B cell (primary cell): Measurements from ENCODE around the gene ECD. TPM values are rescaled to one million over a fixed set of nuclear protein-coding genes. Genes with fewer than 3 reads are reported as not detected.

ENCODE experiments used
- ATAC-seq: fragments of 200-7000 bp; cut with Tn5 transposase; one replicate; pipeline ENCODE4 v1.10.0; 2021; ENCODE audit warnings: low read depth, mild to moderate bottlenecking, moderate number of reproducible peaks, moderate library complexity
- CTCF ChIA-PET: fragments of 350-600 bp; sonication (Branson Sonifier 250); formaldehyde crosslinking; loops from one replicate; lab custom pipeline; 2021; ENCODE audit warnings: antibody characterized with exemption, inconsistent platforms; lab: Charles Lee
- POLR2A ChIA-PET: fragments of 350-600 bp; sonication (Branson Sonifier 250); formaldehyde crosslinking; loops from one replicate; lab custom pipeline; 2021; ENCODE audit warnings: antibody characterized with exemption; lab: Charles Lee
- DNase-seq: peaks from one replicate; pipeline ENCODE4 v3.0.0; 2013
- H2AFZ ChIP-seq: 2 replicates; pipeline ENCODE4 v1.6.1; 2012; ENCODE audit warnings: mild to moderate bottlenecking, low read depth, low read length; ENCODE audit not compliant: insufficient read depth, poor library complexity, severe bottlenecking
- H3K27ac ChIP-seq, 2 donors: 1 replicate in 1 of 2; 2 replicates in 1 of 2; pipeline ENCODE4 v1.5.1; 2012 to 2013; ENCODE audit warnings: low read length in 2 of 2, mild to moderate bottlenecking in 2 of 2, moderate library complexity in 1 of 2
- H3K27me3 ChIP-seq, 4 experiments: fragments of 200-600 bp in 1 of 4; sonication (generic) in 1 of 4; replicated peaks in 1 of 4; 1 replicate in 2 of 4; 2 replicates in 2 of 4; pipeline versions ENCODE4 v1.6.1 to v1.7.0; 2013 to 2016; ENCODE audit warnings: low read length in 3 of 4, mild to moderate bottlenecking in 2 of 4, mixed read lengths in 1 of 4, moderate library complexity in 1 of 4; ENCODE audit not compliant: insufficient read depth in 4 of 4, control insufficient read depth in 3 of 4; ENCODE audit errors: control extremely low read depth in 1 of 4
- H3K36me3 ChIP-seq, 2 experiments: replicated peaks in 1 of 2; 1 replicate in 1 of 2; 2 replicates in 1 of 2; pipeline versions ENCODE4 v1.6.1 to v1.7.1; 2013; ENCODE audit warnings: low read length in 1 of 2; ENCODE audit not compliant: insufficient read depth in 2 of 2, control insufficient read depth in 1 of 2; ENCODE audit errors: control extremely low read depth in 1 of 2, extremely low read depth in 1 of 2
- H3K4me1 ChIP-seq, 2 donors: fragments of 200-600 bp in 1 of 2; sonication (generic) in 1 of 2; 1 replicate in 1 of 2; 2 replicates in 1 of 2; pipeline versions ENCODE4 v1.5.1 to v1.6.1; 2013 to 2017; ENCODE audit warnings: low read length in 2 of 2; ENCODE audit not compliant: control insufficient read depth in 2 of 2, insufficient read depth in 2 of 2
- H3K4me2 ChIP-seq: replicated peaks from 2 replicates; pipeline ENCODE3; 2012; ENCODE audit warnings: mild to moderate bottlenecking, low read depth, low read length; ENCODE audit not compliant: poor library complexity, severe bottlenecking
- H3K4me3 ChIP-seq, 5 experiments: fragments of 200-600 bp in 1 of 5; sonication (generic) in 1 of 5; 1 replicate in 3 of 5; 2 replicates in 2 of 5; pipeline versions ENCODE4 v1.5.1 to v1.7.0; 2011 to 2016; ENCODE audit warnings: low read length in 4 of 5, mild to moderate bottlenecking in 4 of 5, low read depth in 2 of 5, control low read depth in 1 of 5, moderate library complexity in 1 of 5; ENCODE audit not compliant: insufficient read depth in 1 of 5; ENCODE audit errors: control extremely low read depth in 1 of 5, extremely low read depth in 1 of 5
- H3K79me2 ChIP-seq: fragments of 200-600 bp; sonication (generic); one replicate; pipeline ENCODE4 v1.6.0; 2016; ENCODE audit warnings: low read length; ENCODE audit not compliant: control insufficient read depth, insufficient read depth
- H3K9ac ChIP-seq: fragments of 200-600 bp; sonication (generic); 2 replicates; pipeline ENCODE4 v1.6.1; 2017; ENCODE audit warnings: mild to moderate bottlenecking, low read length, moderate library complexity
- H3K9me3 ChIP-seq, 3 donors: one replicate each; pipeline versions ENCODE4 v1.6.1 to v1.7.1; 2013; ENCODE audit warnings: low read length in 2 of 3; ENCODE audit not compliant: control insufficient read depth in 2 of 3, insufficient read depth in 1 of 3; ENCODE audit errors: control extremely low read depth in 1 of 3
- H4K20me1 ChIP-seq: 2 replicates; pipeline ENCODE4 v1.6.0; 2012; ENCODE audit warnings: mild to moderate bottlenecking, low read length; ENCODE audit not compliant: insufficient read depth, control insufficient read depth, poor library complexity, severe bottlenecking
- H3K27ac Mint-ChIP-seq: one replicate; pipeline ENCODE4 v1.8.0; 2021; ENCODE audit warnings: mixed read lengths
- H3K27me3 Mint-ChIP-seq: one replicate; pipeline ENCODE4 v1.8.0; 2021; ENCODE audit warnings: mixed read lengths
- H3K4me1 Mint-ChIP-seq: one replicate; pipeline ENCODE4 v1.8.0; 2021; ENCODE audit warnings: mixed read lengths
- H3K4me3 Mint-ChIP-seq: one replicate; pipeline ENCODE4 v1.8.0; 2021; ENCODE audit warnings: mixed read lengths
- H3K9me3 Mint-ChIP-seq: one replicate; pipeline ENCODE4 v1.8.0; 2022; ENCODE audit warnings: mixed read lengths; ENCODE audit not compliant: insufficient read depth
- CTCF ChIP-seq: fragments of 200-600 bp; IDR thresholded peaks from one replicate; pipeline ENCODE4 v1.8.0; 2022; ENCODE audit warnings: antibody characterized with exemption, mild to moderate bottlenecking
- EZH2 ChIP-seq: IDR thresholded peaks from 2 replicates; pipeline ENCODE4 v1.6.1; 2012; ENCODE audit warnings: borderline replicate concordance, low read depth, mild to moderate bottlenecking, moderate library complexity, low read length; ENCODE audit not compliant: insufficient read depth, poor library complexity, severe bottlenecking
- WGBS: methylation state at CpG from one replicate; pipeline ENCODE4 v1.1.5; 2013; ENCODE audit warnings: missing lambda C conversion rate; ENCODE audit not compliant: insufficient coverage; 5-methylcytosine and 5-hydroxymethylcytosine counted together
- intact Hi-C: fragments of 100-400 bp; cut with micrococcal nuclease; formaldehyde crosslinking; loops from one replicate; pipeline ENCODE4 v1.10.0; 2022
- polyA plus RNA-seq: library from polyadenylated mRNA; depleted of rRNA; stranded (reverse); fragments of >200 nt; gene quantifications from 2 replicates; pipeline ENCODE4 v1.2.3, GENCODE V29; 2012
- total RNA-seq, 2 donors: library from RNA; stranded (reverse); fragments of 120-200 nt in 1 of 2; gene quantifications; 1 replicate in 1 of 2; 2 replicates in 1 of 2; pipeline versions ENCODE4 v1.2.3 to v1.2.4, GENCODE V29; 2013 to 2022

Gene ECD
- total and polyA plus RNA-seq, 2 donors (not counting 1 experiment from before 2014, with no cell fraction given): 15.7 to 37.1 TPM

- Histone ChIP-seq H3K9me3 (no peaks in the 10 kb centered on the region), H4K20me1 (no peaks in the 10 kb centered on the region), H3K27me3 (no peaks in the 10 kb centered on the region), H3K9ac (no peak overlapping the region), H3K4me2 (no peak overlapping the region), H2AFZ (no peak overlapping the region), H3K4me3 (no peak overlapping the region), H3K79me2 (no peaks in the 10 kb centered on the region), H3K4me1 (no peaks in the 10 kb centered on the region), H3K27ac (no peak overlapping the region), H3K36me3 (peaks cover 11 to 37% of the 10 kb centered on the region in 2 experiments)
- no peaks in the 10 kb centered on the region for H3K9me3 Mint-ChIP-seq
- POLR2A ChIA-PET: no interaction called here
- no peak overlapping the region for H3K4me3 Mint-ChIP-seq
- WGBS: no CpG with 5 or more reads among the region's 2 CpGs
- H3K27me3 Mint-ChIP-seq: no peaks in the 10 kb centered on the region
- intact Hi-C loops: no loop called here
- H3K4me1 Mint-ChIP-seq: no peaks in the 10 kb centered on the region
- DNase-seq (no peak), ATAC-seq (no peak)
- H3K27ac Mint-ChIP-seq: no peak overlapping the region
- CTCF ChIA-PET: interaction anchor here (1.0 kb wide), 1 partner anchor 26 kb away, joined by 3 read pairs; no protein-coding TSS in a partner anchor
- TF ChIP-seq CTCF: no peak
- no peak for TF ChIP-seq EZH2
Measured at GRCh38 chr10:73126343-73126742, 41.5 kb downstream of the ECD start.

GRCh38 chr10:73119952-73120351, 47.9 kb downstream of the ECD start:
- H3K4me2 ChIP-seq: no peak overlapping the region
- no peak overlapping the region for H2AFZ ChIP-seq
- H3K9ac ChIP-seq: no peak overlapping the region
- DNase-seq (no peak), ATAC-seq (no peak)
- no peaks in the 10 kb centered on the region for H3K27me3 ChIP-seq
- intact Hi-C loops: no loop called here
- H3K4me1 Mint-ChIP-seq: peaks cover 5% of the 10 kb centered on the region
- no peaks in the 10 kb centered on the region for H3K4me1 ChIP-seq
- no peak overlapping the region for H3K4me3 Mint-ChIP-seq
- peaks cover 3 to 7% of the 10 kb centered on the region in 2 experiments for H3K36me3 ChIP-seq
- ChIA-PET POLR2A (no interaction called here), CTCF (no interaction called here)
- no peak for TF ChIP-seq EZH2
- TF ChIP-seq CTCF: no peak
- no peaks in the 10 kb centered on the region for H3K27me3 Mint-ChIP-seq
- H3K9me3 ChIP-seq: no peaks in the 10 kb centered on the region
- H3K4me3 ChIP-seq: no peak overlapping the region
- no peak overlapping the region for H3K27ac Mint-ChIP-seq
- 80% methylated on average over 1 of the region's 4 CpGs for WGBS
- H3K27ac ChIP-seq: no peak overlapping the region
- H3K79me2 ChIP-seq: no peaks in the 10 kb centered on the region
- H3K9me3 Mint-ChIP-seq: no peaks in the 10 kb centered on the region
- no peaks in the 10 kb centered on the region for H4K20me1 ChIP-seq
